Measurements from ENCODE around the gene TRIM44. TPM values are rescaled to one million over a fixed set of nuclear protein-coding genes. Genes with fewer than 3 reads are reported as not detected.

TRIM44 gene
- total RNA-seq, 1 donor from 2014 or later, result 68.7 TPM

DNA sequence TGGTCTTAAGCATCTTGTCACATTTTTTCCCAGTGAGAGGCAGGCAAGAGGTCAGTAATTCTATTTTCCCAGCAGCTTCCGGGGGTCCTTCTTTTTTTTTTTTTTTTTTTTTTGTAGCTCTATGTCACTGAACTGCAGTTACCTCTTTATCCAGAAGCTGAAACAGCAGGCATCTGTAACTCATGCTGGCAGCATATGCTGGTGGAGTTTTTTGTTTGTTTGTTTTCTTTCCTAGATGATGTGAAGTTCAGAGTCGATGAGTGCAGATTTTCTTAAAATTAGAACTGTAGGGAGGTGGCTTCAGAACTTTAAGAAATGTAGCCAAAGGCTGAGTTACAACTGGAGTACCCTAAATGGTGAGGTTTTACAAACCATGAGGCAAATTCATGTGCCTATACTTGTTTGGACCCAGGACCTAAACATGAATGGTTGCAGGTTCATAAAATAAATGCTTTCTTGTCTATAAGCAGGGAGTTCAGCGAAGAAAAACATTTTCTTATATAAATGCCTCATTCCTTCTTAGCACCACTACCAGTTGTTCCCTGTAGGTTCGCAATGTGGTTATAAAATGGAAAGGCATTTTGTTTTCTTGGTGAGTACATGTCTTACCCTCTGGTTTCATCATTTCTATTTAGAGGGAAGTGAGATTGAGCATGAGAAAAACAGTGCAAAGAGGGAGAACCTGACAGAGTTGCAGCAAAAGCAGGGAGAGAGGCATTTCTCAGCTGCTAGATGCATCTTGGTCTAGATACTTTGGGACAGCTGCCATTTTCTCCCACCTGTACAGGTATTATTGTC lies 84.0 kb downstream of the TRIM44 start:
- DNase-seq (ENCODE audit: low spot score), result no peak
- peaks cover 9% of the 10 kb centered on the region for H3K36me3 Mint-ChIP-seq (ENCODE audit: low read depth)
- peaks cover 28% of the 10 kb centered on the region for H3K4me1 Mint-ChIP-seq (ENCODE audit: low read depth)
- H3K9me3 Mint-ChIP-seq (ENCODE audit: low read depth), result no peaks in the 10 kb centered on the region
- no peaks in the 10 kb centered on the region for H3K27me3 Mint-ChIP-seq (ENCODE audit: low read depth)
- TF ChIP-seq, protein P1, sequence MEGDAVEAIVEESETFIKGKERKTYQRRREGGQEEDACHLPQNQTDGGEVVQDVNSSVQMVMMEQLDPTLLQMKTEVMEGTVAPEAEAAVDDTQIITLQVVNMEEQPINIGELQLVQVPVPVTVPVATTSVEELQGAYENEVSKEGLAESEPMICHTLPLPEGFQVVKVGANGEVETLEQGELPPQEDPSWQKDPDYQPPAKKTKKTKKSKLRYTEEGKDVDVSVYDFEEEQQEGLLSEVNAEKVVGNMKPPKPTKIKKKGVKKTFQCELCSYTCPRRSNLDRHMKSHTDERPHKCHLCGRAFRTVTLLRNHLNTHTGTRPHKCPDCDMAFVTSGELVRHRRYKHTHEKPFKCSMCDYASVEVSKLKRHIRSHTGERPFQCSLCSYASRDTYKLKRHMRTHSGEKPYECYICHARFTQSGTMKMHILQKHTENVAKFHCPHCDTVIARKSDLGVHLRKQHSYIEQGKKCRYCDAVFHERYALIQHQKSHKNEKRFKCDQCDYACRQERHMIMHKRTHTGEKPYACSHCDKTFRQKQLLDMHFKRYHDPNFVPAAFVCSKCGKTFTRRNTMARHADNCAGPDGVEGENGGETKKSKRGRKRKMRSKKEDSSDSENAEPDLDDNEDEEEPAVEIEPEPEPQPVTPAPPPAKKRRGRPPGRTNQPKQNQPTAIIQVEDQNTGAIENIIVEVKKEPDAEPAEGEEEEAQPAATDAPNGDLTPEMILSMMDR (IDR thresholded peaks at IDR 0.05), result peak; percentile 25
- no peak overlapping the region for H3K4me3 Mint-ChIP-seq (ENCODE audit: unreplicated experiment)
- H3K27ac Mint-ChIP-seq (ENCODE audit: unreplicated experiment), result peak overlapping the region; percentile 73

- Mint-ChIP-seq H3K36me3 (ENCODE audit: low read depth) (peaks cover 9% of the 10 kb centered on the region), H3K4me1 (ENCODE audit: low read depth) (peaks cover 37% of the 10 kb centered on the region), H3K27ac (ENCODE audit: unreplicated experiment) (peak overlapping the region; percentile 73), H3K9me3 (ENCODE audit: low read depth) (no peaks in the 10 kb centered on the region), H3K4me3 (ENCODE audit: unreplicated experiment) (no peak overlapping the region), H3K27me3 (ENCODE audit: low read depth) (no peaks in the 10 kb centered on the region)
- TF ChIP-seq, protein P1 (IDR thresholded peaks at IDR 0.05), result no peak
- no peak for DNase-seq (ENCODE audit: low spot score)
Measured at GRCh38 chr11:35747668-35748067, 85.1 kb downstream of the TRIM44 start.

- TF ChIP-seq, protein P1 (IDR thresholded peaks at IDR 0.05), result no peak
- peaks cover 38% of the 10 kb centered on the region for H3K4me1 Mint-ChIP-seq (ENCODE audit: low read depth)
- H3K27me3 Mint-ChIP-seq (ENCODE audit: low read depth), result no peaks in the 10 kb centered on the region
Measured at GRCh38 chr11:35748644-35749043, 86.1 kb downstream of the TRIM44 start.

DNA sequence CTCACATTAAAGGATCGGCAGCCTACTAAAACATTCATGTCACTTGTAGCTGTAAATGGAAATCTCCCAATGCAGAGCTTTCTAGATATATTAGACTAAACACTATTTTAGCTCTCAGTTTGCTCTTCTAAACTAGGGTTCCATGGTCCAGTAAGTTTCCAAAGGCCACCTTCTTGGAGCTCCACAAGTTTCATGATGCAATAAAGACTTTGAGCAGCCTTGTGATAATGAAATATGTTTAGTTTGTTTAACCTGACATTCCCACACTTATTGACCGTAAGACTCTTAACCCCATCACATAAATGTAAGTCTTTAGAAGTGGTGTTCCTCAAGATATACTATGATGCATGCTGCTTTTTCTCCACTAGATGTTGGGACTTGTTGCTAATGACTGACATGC lies 87.7 kb downstream of the TRIM44 start:
- Mint-ChIP-seq H3K9me3 (ENCODE audit: low read depth) (peaks cover 4% of the 10 kb centered on the region), H3K36me3 (ENCODE audit: low read depth) (peaks cover 5% of the 10 kb centered on the region), H3K4me3 (ENCODE audit: unreplicated experiment) (no peak overlapping the region), H3K27ac (ENCODE audit: unreplicated experiment) (no peak overlapping the region), H3K27me3 (ENCODE audit: low read depth) (no peaks in the 10 kb centered on the region), H3K4me1 (ENCODE audit: low read depth) (peaks cover 36% of the 10 kb centered on the region)
- TF ChIP-seq, protein P1 (IDR thresholded peaks at IDR 0.05), result no peak
- no peak for DNase-seq (ENCODE audit: low spot score)

More at GRCh38 chr11:35748644-35749043, 86.1 kb downstream of the TRIM44 start:
- no peak for DNase-seq (ENCODE audit: low spot score)
- no peak overlapping the region for H3K27ac Mint-ChIP-seq (ENCODE audit: unreplicated experiment)
- H3K36me3 Mint-ChIP-seq (ENCODE audit: low read depth), result peaks cover 5% of the 10 kb centered on the region
- H3K4me3 Mint-ChIP-seq (ENCODE audit: unreplicated experiment), result no peak overlapping the region
- no peaks in the 10 kb centered on the region for H3K9me3 Mint-ChIP-seq (ENCODE audit: low read depth)

- H3K36me3 Mint-ChIP-seq (ENCODE audit: low read depth), result peaks cover 3% of the 10 kb centered on the region
- peaks cover 4% of the 10 kb centered on the region for H3K9me3 Mint-ChIP-seq (ENCODE audit: low read depth)
- no peak overlapping the region for H3K27ac Mint-ChIP-seq (ENCODE audit: unreplicated experiment)
- no peaks in the 10 kb centered on the region for H3K27me3 Mint-ChIP-seq (ENCODE audit: low read depth)
- TF ChIP-seq, protein P1 (IDR thresholded peaks at IDR 0.05), result no peak
- H3K4me1 Mint-ChIP-seq (ENCODE audit: low read depth), result peaks cover 29% of the 10 kb centered on the region
- H3K4me3 Mint-ChIP-seq (ENCODE audit: unreplicated experiment), result no peak overlapping the region
- no peak for DNase-seq (ENCODE audit: low spot score)
Measured at GRCh38 chr11:35750981-35751663, 88.5 kb downstream of the TRIM44 start.
